GM21619 (cell line): ENCODE results near the gene IL16.

ENCODE experiments used
- ATAC-seq: cut with Tn5 transposase; IDR thresholded peaks from one replicate; pipeline ENCODE4 v1.9.1; 2021; ENCODE audit not compliant: unreplicated experiment

The IL16 gene

GRCh38 chr15:81254277-81254915 is 57.7 kb downstream of the IL16 start:
- no peak for ATAC-seq

GRCh38 chr15:81254916-81255290 is 58.2 kb downstream of the IL16 start:
- no peak for ATAC-seq

GRCh38 chr15:81255315-81255957 is 58.8 kb downstream of the IL16 start:
- no peak for ATAC-seq

- ATAC-seq = no peak
Observed at GRCh38 chr15:81255958-81256320, 59.3 kb downstream of the IL16 start.

- ATAC-seq = no peak
Observed at GRCh38 chr15:81256916-81257315, 60.2 kb downstream of the IL16 start.

- ATAC-seq = no peak
Observed at GRCh38 chr15:81257435-81257834, 60.8 kb downstream of the IL16 start.

GRCh38 chr15:81258455-81258854 is 61.8 kb downstream of the IL16 start:
- ATAC-seq = no peak

- ATAC-seq = no peak
Observed at GRCh38 chr15:81259760-81260298, 63.1 kb downstream of the IL16 start.

- no peak for ATAC-seq
Observed at GRCh38 chr15:81261172-81261811, 64.6 kb downstream of the IL16 start.

GRCh38 chr15:81263477-81263876 is 66.8 kb downstream of the IL16 start:
- ATAC-seq = no peak

GRCh38 chr15:81264072-81264857 is 67.6 kb downstream of the IL16 start:
- ATAC-seq = no peak

GRCh38 chr15:81265256-81265943 is 68.7 kb downstream of the IL16 start:
- no peak for ATAC-seq

- peak; percentile 82 for ATAC-seq
Observed at GRCh38 chr15:81265944-81266775, 69.5 kb downstream of the IL16 start.

- ATAC-seq = no peak
Observed at GRCh38 chr15:81268340-81268739, 71.7 kb downstream of the IL16 start.

GRCh38 chr15:81268881-81269601 is 72.4 kb downstream of the IL16 start:
- ATAC-seq = no peak

- no peak for ATAC-seq
Observed at GRCh38 chr15:81270188-81270587, 73.5 kb downstream of the IL16 start.

GRCh38 chr15:81270781-81271491 is 74.3 kb downstream of the IL16 start:
- ATAC-seq = no peak

GRCh38 chr15:81271761-81272644 is 75.3 kb downstream of the IL16 start:
- no peak for ATAC-seq
